Measurements from ENCODE around the gene FAM135A.

DNA sequence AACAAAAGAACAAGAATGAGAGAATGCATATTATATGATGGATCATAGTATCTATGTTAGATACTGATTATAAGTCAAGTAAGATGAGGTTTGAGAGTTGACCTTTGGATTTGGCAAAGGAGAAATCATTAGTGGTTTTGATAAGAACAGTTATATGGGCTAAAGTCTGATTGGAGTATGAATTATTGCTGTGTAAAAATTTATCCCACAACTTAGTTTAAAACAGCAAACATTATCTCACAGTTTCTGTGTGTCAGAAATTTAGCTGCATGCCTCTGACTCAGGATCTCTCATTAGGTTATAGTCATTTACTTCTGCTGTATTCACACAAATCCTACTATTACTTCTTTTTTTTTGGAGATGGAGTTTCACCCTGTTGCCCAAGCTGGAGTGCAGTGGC lies 56.7 kb downstream of the FAM135A start:
- TF ChIP-seq TAF1 (IDR thresholded peaks at IDR 0.05; ENCODE audit: borderline replicate concordance, insufficient read depth, low read length) (no peak), REST (IDR thresholded peaks at IDR 0.05; ENCODE audit: insufficient read depth in 1 of 2, low read depth in 2 of 2, low read length in 2 of 2) (no peak)
